Gastroesophageal sphincter (tissue), 4 donors: ENCODE data around the gene ARHGAP18. TPM values are rescaled to one million over a fixed set of nuclear protein-coding genes. Genes with fewer than 3 reads are reported as not detected.

Source experiments
- ATAC-seq: fragments of 150-250 bp; one replicate; pipeline ENCODE4 v1.9.1; 2016; ENCODE audit warnings: mild to moderate bottlenecking, moderate library complexity
- H3K27ac ChIP-seq, 4 donors: fragments of 200-600 bp; sonication (generic) in 3 of 4; 1 replicate in 3 of 4; 2 replicates in 1 of 4; pipeline ENCODE4 v1.5.1; 2016 to 2019
- H3K27me3 ChIP-seq: fragments of 200-600 bp; sonication (generic); one replicate; pipeline ENCODE4 v1.5.1; 2019
- H3K36me3 ChIP-seq, 2 donors: fragments of 200-600 bp; sonication (generic); one replicate each; pipeline ENCODE4 v1.5.1; 2019; ENCODE audit warnings: control low read depth in 1 of 2
- H3K4me1 ChIP-seq, 3 donors: fragments of 200-600 bp; sonication (generic); 1 replicate in 2 of 3; 2 replicates in 1 of 3; pipeline ENCODE4 v1.5.1; 2016 to 2019; ENCODE audit warnings: control low read depth in 2 of 3
- H3K4me3 ChIP-seq, 2 donors: fragments of 200-600 bp; sonication (generic); one replicate each; pipeline ENCODE4 v1.5.1; 2019; ENCODE audit warnings: mild to moderate bottlenecking in 1 of 2, moderate library complexity in 1 of 2
- H3K9me3 ChIP-seq, 3 donors: fragments of 200-600 bp; sonication (generic); one replicate each; pipeline ENCODE4 v1.5.1; 2017 to 2019; ENCODE audit warnings: control low read depth in 2 of 3
- CTCF ChIP-seq, 4 experiments: fragments of 200-600 bp in 2 of 4; fragments of 450-650 bp in 2 of 4; sonication (generic) in 1 of 4; IDR thresholded peaks; one replicate each; pipeline ENCODE4 v1.5.1; 2017 to 2019; ENCODE audit warnings: antibody characterized with exemption in 4 of 4, mild to moderate bottlenecking in 2 of 4, moderate library complexity in 2 of 4
- EP300 ChIP-seq: sonication (generic); formaldehyde crosslinking; IDR thresholded peaks from one replicate; pipeline ENCODE4 v1.6.1; 2017; ENCODE audit warnings: antibody characterized with exemption, mild to moderate bottlenecking
- POLR2A ChIP-seq, 2 donors: fragments of 450-650 bp; IDR thresholded peaks; one replicate each; pipeline ENCODE4 v1.6.1; 2017; ENCODE audit warnings: antibody characterized with exemption in 2 of 2, mild to moderate bottlenecking in 2 of 2, moderate library complexity in 1 of 2
- POLR2AphosphoS5 ChIP-seq: sonication (generic); formaldehyde crosslinking; IDR thresholded peaks from one replicate; pipeline ENCODE4 v1.6.1; 2017; ENCODE audit warnings: antibody characterized with exemption
- WGBS, 2 donors: methylation state at CpG; one replicate each; pipeline ENCODE4 v1.1.5; 2018; ENCODE audit warnings: low coverage in 1 of 2; 5-methylcytosine and 5-hydroxymethylcytosine counted together
- total RNA-seq, 4 donors: library from RNA; depleted of rRNA; stranded (reverse); fragments of >200 nt; gene quantifications; one replicate each; pipeline ENCODE4 v1.1.0, GENCODE V29; 2016

ARHGAP18 gene
- total RNA-seq, 4 donors from 2014 or later: 2.8 to 15.0 (median 9.4) TPM

- Histone ChIP-seq H3K36me3 (no peaks in the 10 kb centered on the region), H3K27ac (no peak overlapping the region), H3K4me3 (no peak overlapping the region), H3K9me3 (no peaks in the 10 kb centered on the region), H3K27me3 (no peaks in the 10 kb centered on the region), H3K4me1 (no peaks in the 10 kb centered on the region)
- ATAC-seq: no peak
- no peak for TF ChIP-seq EP300
- TF ChIP-seq POLR2A (IDR thresholded peaks at IDR 0.05): no peak
- TF ChIP-seq CTCF (IDR thresholded peaks at IDR 0.05): no peak
- TF ChIP-seq POLR2AphosphoS5: no peak
- WGBS, 2 donors: 68 to 83% methylated on average over 2 of the region's 2 CpGs
These were observed 23.3 kb upstream of the ARHGAP18 start for GRCh38 chr6:129733290-129733689.

GRCh38 chr6:129732542-129732941 is 22.6 kb upstream of the ARHGAP18 start:
- H3K4me3 ChIP-seq: no peak overlapping the region
- no peak overlapping the region for H3K27ac ChIP-seq
- no peaks in the 10 kb centered on the region for H3K36me3 ChIP-seq
- peaks cover 0 to under 1% (median 0%) of the 10 kb centered on the region in 3 donors for H3K4me1 ChIP-seq
- TF ChIP-seq EP300 (no peak), POLR2A (IDR thresholded peaks at IDR 0.05) (no peak), CTCF (IDR thresholded peaks at IDR 0.05) (no peak), POLR2AphosphoS5 (no peak)
- ATAC-seq: no peak
- no peaks in the 10 kb centered on the region for H3K27me3 ChIP-seq
- no peaks in the 10 kb centered on the region for H3K9me3 ChIP-seq
- WGBS, 2 donors: 91 to 95% methylated on average over 4 of the region's 4 CpGs

GRCh38 chr6:129732034-129732433 is 22.1 kb upstream of the ARHGAP18 start:
- no peaks in the 10 kb centered on the region for H3K9me3 ChIP-seq
- ATAC-seq: no peak
- no peak overlapping the region for H3K27ac ChIP-seq
- no peak for TF ChIP-seq POLR2AphosphoS5
- no peaks in the 10 kb centered on the region for H3K27me3 ChIP-seq
- H3K36me3 ChIP-seq: no peaks in the 10 kb centered on the region
- peaks cover 0 to 5% (median 0%) of the 10 kb centered on the region in 3 donors for H3K4me1 ChIP-seq
- WGBS, 2 donors: 40 to 72% methylated on average over 2 of the region's 2 CpGs
- no peak overlapping the region for H3K4me3 ChIP-seq

GRCh38 chr6:129731428-129731827 is 21.5 kb upstream of the ARHGAP18 start:
- H3K4me1 ChIP-seq: peaks cover 0 to 11% (median 0%) of the 10 kb centered on the region in 3 donors
- ATAC-seq: no peak
- H3K27ac ChIP-seq: no peak overlapping the region
- H3K4me3 ChIP-seq: no peak overlapping the region
- TF ChIP-seq CTCF (IDR thresholded peaks at IDR 0.05) (no peak), POLR2A (IDR thresholded peaks at IDR 0.05) (no peak), POLR2AphosphoS5 (no peak), EP300 (no peak)
- no peaks in the 10 kb centered on the region for H3K36me3 ChIP-seq
- H3K27me3 ChIP-seq: no peaks in the 10 kb centered on the region
- H3K9me3 ChIP-seq: no peaks in the 10 kb centered on the region
- WGBS, 2 donors: 80 to 83% methylated on average over 1 to 4 of the region's 4 CpGs

- TF ChIP-seq CTCF (IDR thresholded peaks at IDR 0.05) (peak in 3 of 4 experiments; percentile 51 to 52 (median 51)), POLR2AphosphoS5 (no peak)
- Histone ChIP-seq H3K36me3 (no peaks in the 10 kb centered on the region), H3K9me3 (no peaks in the 10 kb centered on the region), H3K27ac (no peak overlapping the region), H3K4me3 (no peak overlapping the region), H3K4me1 (peaks cover 0 to 19% (median 0%) of the 10 kb centered on the region in 3 donors), H3K27me3 (no peaks in the 10 kb centered on the region)
- ATAC-seq: no peak
- WGBS, 2 donors: 48 to 58% methylated on average over 7 to 8 of the region's 8 CpGs
These were observed 20.6 kb upstream of the ARHGAP18 start for GRCh38 chr6:129730477-129731165.
